Mucosa of stomach (tissue), 1 donor: ENCODE results near the gene FAM180B.

ENCODE experiments used
- H3K27me3 ChIP-seq: one replicate; pipeline ENCODE4 v1.7.0; 2013; ENCODE audit warnings: mild to moderate bottlenecking, low read length; ENCODE audit not compliant: control insufficient read depth, insufficient read depth
- H3K36me3 ChIP-seq: one replicate; pipeline ENCODE4 v1.7.0; 2013; ENCODE audit warnings: low read length; ENCODE audit not compliant: control insufficient read depth, insufficient read depth
- H3K4me1 ChIP-seq: one replicate; pipeline ENCODE4 v1.7.0; 2013; ENCODE audit warnings: mild to moderate bottlenecking, low read length; ENCODE audit not compliant: control insufficient read depth, insufficient read depth
- H3K4me3 ChIP-seq: one replicate; pipeline ENCODE4 v1.7.0; 2013; ENCODE audit warnings: low read length
- H3K9ac ChIP-seq: one replicate; pipeline ENCODE4 v1.7.0; 2013; ENCODE audit warnings: mild to moderate bottlenecking, low read length, moderate library complexity
- H3K9me3 ChIP-seq: one replicate; pipeline ENCODE4 v1.7.0; 2013; ENCODE audit warnings: mild to moderate bottlenecking, low read length, moderate library complexity; ENCODE audit not compliant: control insufficient read depth
- donor health status: Pancreatic carcinoma.

Gene FAM180B

GRCh38 chr11:47591764-47592163 lies 5.3 kb downstream of the FAM180B start:
- H3K9ac ChIP-seq, result no peak overlapping the region

DNA sequence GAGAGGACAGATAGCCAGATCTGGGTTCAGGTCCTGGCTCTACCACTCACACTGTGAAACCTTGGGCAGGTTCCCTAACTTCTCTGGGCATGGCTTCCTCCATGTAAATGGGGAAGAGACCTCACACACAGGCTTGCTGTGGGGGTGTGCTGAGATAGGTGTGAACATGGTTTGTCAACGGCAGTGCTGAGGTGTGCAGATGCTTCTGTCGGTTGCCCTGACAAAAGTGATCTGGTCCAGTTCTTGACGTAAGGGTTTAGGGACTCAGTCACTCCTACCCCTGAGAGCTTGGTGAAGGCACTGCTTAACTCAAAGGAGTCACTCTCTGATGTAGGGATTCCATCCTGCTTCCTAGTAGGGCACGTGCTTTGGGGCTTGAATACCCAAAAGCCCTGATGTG lies 5.8 kb downstream of the FAM180B start:
- Histone ChIP-seq H3K4me3 (no peak overlapping the region), H3K27me3 (peaks cover 54% of the 10 kb centered on the region), H3K36me3 (no peaks in the 10 kb centered on the region), H3K9me3 (no peaks in the 10 kb centered on the region), H3K9ac (no peak overlapping the region), H3K4me1 (peaks cover 4% of the 10 kb centered on the region)

More at GRCh38 chr11:47591764-47592163, 5.3 kb downstream of the FAM180B start:
- Histone ChIP-seq H3K9me3 (no peaks in the 10 kb centered on the region), H3K36me3 (no peaks in the 10 kb centered on the region), H3K27me3 (peaks cover 54% of the 10 kb centered on the region), H3K4me3 (no peak overlapping the region), H3K4me1 (peaks cover 4% of the 10 kb centered on the region)

DNA sequence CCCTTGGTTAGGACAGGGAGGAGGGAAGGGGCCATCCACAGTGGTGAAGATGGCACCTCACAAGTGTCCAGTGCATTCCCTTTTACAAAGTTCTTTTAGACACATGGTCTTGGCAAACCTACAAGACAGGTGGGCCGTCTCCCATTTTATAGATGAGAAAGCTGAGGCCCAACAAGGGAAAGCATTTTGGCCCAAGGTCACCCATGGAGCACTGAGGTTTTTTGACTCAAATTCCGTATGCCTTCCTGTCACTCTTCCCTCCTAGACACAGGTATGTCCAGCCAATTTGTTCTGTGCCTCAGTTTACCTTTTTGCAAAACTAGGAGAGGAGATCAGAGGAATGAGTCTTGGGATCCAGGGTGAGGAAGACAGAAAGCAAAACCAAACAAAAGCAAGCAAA lies 6.5 kb downstream of the FAM180B start:
- Histone ChIP-seq H3K27me3 (peaks cover 54% of the 10 kb centered on the region), H3K36me3 (no peaks in the 10 kb centered on the region), H3K4me3 (no peak overlapping the region), H3K9ac (no peak overlapping the region), H3K4me1 (peaks cover 4% of the 10 kb centered on the region), H3K9me3 (no peaks in the 10 kb centered on the region)

DNA sequence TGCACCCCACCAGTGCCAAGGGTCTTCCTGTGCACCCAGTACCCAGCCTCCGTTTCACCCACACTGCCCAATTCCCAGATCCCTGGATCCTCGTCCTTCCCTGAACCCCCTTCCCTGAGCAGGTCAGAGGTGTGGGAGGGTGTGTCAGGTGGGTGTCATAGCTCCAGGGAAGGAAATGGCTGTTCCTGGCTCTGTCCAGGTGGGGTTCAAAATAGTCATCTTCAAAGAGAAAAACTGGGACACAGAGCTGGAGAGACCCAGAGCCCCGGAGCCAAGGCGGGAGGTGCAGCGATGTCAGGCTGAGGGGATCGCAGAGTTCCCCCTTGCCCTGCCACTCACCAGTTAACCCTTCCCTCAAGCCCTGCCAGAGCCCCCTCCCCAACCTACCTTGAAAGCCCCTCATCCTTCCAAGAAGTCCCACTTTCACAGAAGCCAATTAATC lies 7.0 kb downstream of the FAM180B start:
- no peaks in the 10 kb centered on the region for H3K9me3 ChIP-seq
- no peak overlapping the region for H3K4me3 ChIP-seq
- no peak overlapping the region for H3K9ac ChIP-seq
- peaks cover 54% of the 10 kb centered on the region for H3K27me3 ChIP-seq
- H3K36me3 ChIP-seq, result no peaks in the 10 kb centered on the region
- peaks cover 4% of the 10 kb centered on the region for H3K4me1 ChIP-seq

GRCh38 chr11:47593934-47594855 lies 7.7 kb downstream of the FAM180B start, which contains the start of gene C1QTNF4:
TSS of gene C1QTNF4 (minus strand) at chr11:47594411. CDS start at chr11:47590810, 3,601 bp downstream.
- Histone ChIP-seq H3K9ac (no peak within 1 kb of the TSS), H3K36me3 (no peaks in the 10 kb centered on the region), H3K4me3 (no peak within 1 kb of the TSS), H3K27me3 (peaks cover 54% of the 10 kb centered on the region), H3K4me1 (peaks cover 4% of the 10 kb centered on the region), H3K9me3 (no peaks in the 10 kb centered on the region)

DNA sequence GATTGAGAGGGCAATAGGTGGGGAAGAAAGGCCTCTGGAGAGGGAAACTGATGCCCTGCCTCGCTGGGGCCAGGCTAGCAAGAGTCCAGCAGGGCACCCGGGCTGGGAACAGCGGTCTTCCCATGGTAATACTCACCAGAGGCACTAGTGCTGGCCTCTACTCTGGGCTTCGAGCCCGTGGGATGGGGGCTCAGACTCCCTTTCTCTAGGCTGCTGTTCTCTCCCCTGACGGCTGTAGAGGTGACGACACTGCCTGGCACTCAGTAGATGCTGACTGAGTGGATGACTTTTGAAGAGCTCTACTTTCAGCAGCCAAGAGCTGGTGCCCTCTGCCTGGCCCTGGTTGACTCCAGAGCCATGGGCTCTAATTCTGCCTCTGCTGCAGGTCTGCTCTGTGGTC lies 8.6 kb downstream of the FAM180B start:
- Histone ChIP-seq H3K27me3 (peaks cover 45% of the 10 kb centered on the region), H3K9ac (no peak overlapping the region), H3K4me3 (no peak overlapping the region), H3K9me3 (no peaks in the 10 kb centered on the region), H3K36me3 (no peaks in the 10 kb centered on the region), H3K4me1 (peaks cover 4% of the 10 kb centered on the region)

- peaks cover 38% of the 10 kb centered on the region for H3K27me3 ChIP-seq
- H3K4me3 ChIP-seq, result no peak overlapping the region
- peaks cover 4% of the 10 kb centered on the region for H3K4me1 ChIP-seq
- H3K9me3 ChIP-seq, result no peaks in the 10 kb centered on the region
- H3K9ac ChIP-seq, result no peak overlapping the region
- H3K36me3 ChIP-seq, result no peaks in the 10 kb centered on the region
Observed at GRCh38 chr11:47595967-47596366, 9.5 kb downstream of the FAM180B start.

DNA sequence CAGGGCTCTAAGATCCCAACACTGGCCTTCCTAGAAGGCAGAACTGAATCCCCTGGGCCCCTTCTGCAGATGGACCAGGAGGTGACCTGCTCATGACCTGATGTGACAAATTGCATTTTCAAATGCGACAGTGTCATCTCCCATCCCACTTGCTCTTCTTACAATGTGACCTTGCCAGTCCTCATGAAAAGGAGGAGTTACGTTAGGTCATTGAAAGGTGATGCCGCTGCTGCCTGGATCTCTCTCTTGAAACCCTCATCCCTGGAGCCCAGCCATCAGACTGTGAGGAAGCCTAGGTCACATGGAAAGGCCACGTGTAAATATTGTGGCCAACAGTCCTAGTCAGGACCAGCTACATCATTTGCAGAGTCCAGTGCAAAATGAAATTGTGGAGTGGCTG lies 13.4 kb downstream of the FAM180B start:
- Histone ChIP-seq H3K36me3 (no peaks in the 10 kb centered on the region), H3K4me3 (no peak overlapping the region), H3K4me1 (no peaks in the 10 kb centered on the region), H3K27me3 (peaks cover 6% of the 10 kb centered on the region), H3K9me3 (no peaks in the 10 kb centered on the region), H3K9ac (no peak overlapping the region)

GRCh38 chr11:47603295-47603694 lies 16.8 kb downstream of the FAM180B start:
- H3K27me3 ChIP-seq, result no peaks in the 10 kb centered on the region
- no peaks in the 10 kb centered on the region for H3K36me3 ChIP-seq
- no peak overlapping the region for H3K4me3 ChIP-seq
- H3K9ac ChIP-seq, result no peak overlapping the region
- no peaks in the 10 kb centered on the region for H3K4me1 ChIP-seq
- H3K9me3 ChIP-seq, result no peaks in the 10 kb centered on the region

DNA sequence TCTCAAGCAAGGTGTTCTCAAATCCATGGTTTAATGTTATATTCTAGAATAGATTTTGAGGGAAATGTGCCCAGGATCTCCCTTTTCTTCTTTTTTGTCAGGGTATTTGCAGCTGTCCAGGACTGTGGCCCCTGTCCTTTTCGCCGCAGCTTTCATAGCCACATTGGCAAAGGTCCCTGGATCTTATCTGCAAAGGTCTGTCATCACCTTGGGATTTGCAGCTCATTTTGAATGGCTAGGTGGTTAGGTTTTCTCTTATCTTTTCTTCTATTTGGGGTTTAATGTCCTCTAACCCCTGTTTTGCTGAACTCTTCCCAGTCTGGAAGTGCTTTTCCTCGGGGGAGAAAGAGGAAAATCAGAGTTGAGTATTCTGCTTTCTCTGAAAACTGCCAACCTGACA lies 19.4 kb downstream of the FAM180B start:
- Histone ChIP-seq H3K36me3 (no peaks in the 10 kb centered on the region), H3K27me3 (no peaks in the 10 kb centered on the region), H3K9me3 (no peaks in the 10 kb centered on the region), H3K9ac (no peak overlapping the region), H3K4me1 (no peaks in the 10 kb centered on the region), H3K4me3 (no peak overlapping the region)

DNA sequence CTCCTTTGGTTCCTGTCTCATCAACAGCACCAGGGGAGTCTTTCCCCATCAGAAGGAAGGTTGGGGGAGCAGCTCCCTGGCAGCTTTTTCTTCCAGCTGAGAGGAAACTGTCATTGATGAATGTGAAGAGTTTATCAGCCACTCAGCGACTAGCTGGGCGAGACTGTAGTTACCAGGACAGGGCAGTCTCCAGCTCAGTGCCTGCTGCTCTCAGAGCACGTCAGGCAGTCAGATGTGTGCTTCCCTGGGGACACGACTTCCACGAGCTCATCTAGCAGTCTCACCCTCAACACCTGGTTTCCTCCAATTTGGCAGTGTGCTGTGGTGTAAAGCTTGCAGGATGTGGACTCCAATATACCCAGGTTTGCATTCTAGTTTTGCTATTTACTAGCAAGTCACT lies 20.3 kb downstream of the FAM180B start:
- Histone ChIP-seq H3K27me3 (no peaks in the 10 kb centered on the region), H3K4me3 (no peak overlapping the region), H3K36me3 (no peaks in the 10 kb centered on the region), H3K4me1 (no peaks in the 10 kb centered on the region), H3K9ac (no peak overlapping the region), H3K9me3 (no peaks in the 10 kb centered on the region)

DNA sequence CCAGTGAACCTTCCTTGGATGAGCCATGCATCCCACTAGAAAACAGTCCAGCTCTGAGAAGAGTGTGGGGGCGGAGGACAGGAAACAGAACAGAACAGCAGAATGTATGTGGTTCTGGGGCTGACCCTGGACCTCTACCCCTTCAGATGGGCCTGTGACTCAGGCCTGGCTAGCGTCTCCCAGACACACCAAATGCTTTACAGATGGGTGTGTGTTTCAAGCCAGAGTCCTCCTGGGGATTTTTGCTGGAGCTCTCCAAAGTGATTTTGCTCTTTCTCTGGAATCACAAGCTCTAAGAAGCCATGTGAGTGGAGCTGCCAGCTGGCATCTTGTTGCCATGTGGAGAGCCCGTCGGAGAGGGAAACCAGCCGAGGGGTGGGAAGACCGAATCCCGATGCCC lies 20.9 kb downstream of the FAM180B start:
- H3K9ac ChIP-seq, result no peak overlapping the region
- H3K36me3 ChIP-seq, result no peaks in the 10 kb centered on the region
- no peaks in the 10 kb centered on the region for H3K4me1 ChIP-seq

More for the DNA sequence above, 20.9 kb downstream of the FAM180B start:
- Histone ChIP-seq H3K9me3 (no peaks in the 10 kb centered on the region), H3K27me3 (no peaks in the 10 kb centered on the region), H3K4me3 (no peak overlapping the region)
